ENCODE measurements around the gene OPA3. TPM values are rescaled to one million over a fixed set of nuclear protein-coding genes. Genes with fewer than 3 reads are reported as not detected.

The OPA3 gene
- total and polyA plus RNA-seq, 2 donors (not counting 1 experiment from before 2014, with no cell fraction given), result 7.3 to 11.2 TPM

- CTCF ChIA-PET, result interaction anchor here (0.5 kb wide), 1 partner anchor 25 kb away, joined by 3 read pairs; no protein-coding TSS in a partner anchor
These were observed 66.7 kb downstream of the OPA3 start for GRCh38 chr19:45517641-45518468.

More at GRCh38 chr19:45517641-45518468, 66.7 kb downstream of the OPA3 start:
- intact Hi-C loops (cut with micrococcal nuclease), result no loop called here
- peak overlapping the region; percentile 59 for H3K27ac Mint-ChIP-seq
- peaks cover 51% of the 10 kb centered on the region for H4K20me1 ChIP-seq (ENCODE audit: control insufficient read depth, insufficient read depth, low read length, poor library complexity, severe bottlenecking)
- peaks cover 0 to 40% of the 10 kb centered on the region in 2 experiments for H3K36me3 ChIP-seq (replicated peaks in 1 of 2; ENCODE audit: control extremely low read depth in 1 of 2, control insufficient read depth in 1 of 2, extremely low read depth in 1 of 2, insufficient read depth in 2 of 2, low read length in 1 of 2)
- H3K4me3 ChIP-seq (ENCODE audit: control extremely low read depth in 1 of 5, extremely low read depth in 1 of 5, insufficient read depth in 1 of 5, low read depth in 2 of 5, low read length in 4 of 5), result no peak overlapping the region
- no peak overlapping the region for H3K9ac ChIP-seq (ENCODE audit: low read length)
- H3K4me2 ChIP-seq (replicated peaks; ENCODE audit: low read depth, low read length, poor library complexity, severe bottlenecking), result no peak overlapping the region
- no peaks in the 10 kb centered on the region for H3K27me3 ChIP-seq (replicated peaks in 1 of 4; ENCODE audit: control extremely low read depth in 1 of 4, control insufficient read depth in 3 of 4, insufficient read depth in 4 of 4, low read length in 3 of 4)
- H3K79me2 ChIP-seq (ENCODE audit: control insufficient read depth, insufficient read depth, low read length), result peaks cover 35% of the 10 kb centered on the region
- POLR2A ChIA-PET, result no interaction called here
- no peaks in the 10 kb centered on the region for H3K9me3 Mint-ChIP-seq (ENCODE audit: insufficient read depth)
- ATAC-seq (ENCODE audit: low read depth), result no peak
- no peak overlapping the region for H3K27ac ChIP-seq (ENCODE audit: low read length in 2 of 2)
- WGBS (ENCODE audit: insufficient coverage), result 90% methylated on average over 37 of the region's 50 CpGs
- H2AFZ ChIP-seq (ENCODE audit: insufficient read depth, low read depth, low read length, poor library complexity, severe bottlenecking), result no peak overlapping the region
- H3K9me3 ChIP-seq (ENCODE audit: control extremely low read depth in 1 of 3, control insufficient read depth in 2 of 3, insufficient read depth in 1 of 3, low read length in 2 of 3), result no peaks in the 10 kb centered on the region
- H3K27me3 Mint-ChIP-seq, result no peaks in the 10 kb centered on the region
- no peak for DNase-seq
- peaks cover 43% of the 10 kb centered on the region for H3K4me1 Mint-ChIP-seq
- H3K4me3 Mint-ChIP-seq, result no peak overlapping the region
- peaks cover 35 to 37% of the 10 kb centered on the region in 2 donors for H3K4me1 ChIP-seq (ENCODE audit: control insufficient read depth in 2 of 2, insufficient read depth in 2 of 2, low read length in 2 of 2)
- TF ChIP-seq EZH2 (IDR thresholded peaks at IDR 0.05; ENCODE audit: borderline replicate concordance, insufficient read depth, low read depth, low read length, poor library complexity, severe bottlenecking), result no peak
- TF ChIP-seq, protein P1, sequence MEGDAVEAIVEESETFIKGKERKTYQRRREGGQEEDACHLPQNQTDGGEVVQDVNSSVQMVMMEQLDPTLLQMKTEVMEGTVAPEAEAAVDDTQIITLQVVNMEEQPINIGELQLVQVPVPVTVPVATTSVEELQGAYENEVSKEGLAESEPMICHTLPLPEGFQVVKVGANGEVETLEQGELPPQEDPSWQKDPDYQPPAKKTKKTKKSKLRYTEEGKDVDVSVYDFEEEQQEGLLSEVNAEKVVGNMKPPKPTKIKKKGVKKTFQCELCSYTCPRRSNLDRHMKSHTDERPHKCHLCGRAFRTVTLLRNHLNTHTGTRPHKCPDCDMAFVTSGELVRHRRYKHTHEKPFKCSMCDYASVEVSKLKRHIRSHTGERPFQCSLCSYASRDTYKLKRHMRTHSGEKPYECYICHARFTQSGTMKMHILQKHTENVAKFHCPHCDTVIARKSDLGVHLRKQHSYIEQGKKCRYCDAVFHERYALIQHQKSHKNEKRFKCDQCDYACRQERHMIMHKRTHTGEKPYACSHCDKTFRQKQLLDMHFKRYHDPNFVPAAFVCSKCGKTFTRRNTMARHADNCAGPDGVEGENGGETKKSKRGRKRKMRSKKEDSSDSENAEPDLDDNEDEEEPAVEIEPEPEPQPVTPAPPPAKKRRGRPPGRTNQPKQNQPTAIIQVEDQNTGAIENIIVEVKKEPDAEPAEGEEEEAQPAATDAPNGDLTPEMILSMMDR (IDR thresholded peaks at IDR 0.05), result no peak

All from B cell (primary cell).